Type B pancreatic cell (in vitro differentiated cells): ENCODE measurements around the gene ALS2CL. TPM values are rescaled to one million over a fixed set of nuclear protein-coding genes. Genes with fewer than 3 reads are reported as not detected.

ENCODE experiments used
- DNase-seq: peaks from one replicate; pipeline ENCODE4 v3.0.0; 2021; ENCODE audit warnings: mixed read lengths; ENCODE audit not compliant: unreplicated experiment; ENCODE audit errors: extremely low spot score
- H3K27ac Mint-ChIP-seq: 2 replicates; pipeline ENCODE4 v1.8.0; 2021; ENCODE audit warnings: mild to moderate bottlenecking, mixed read lengths
- H3K27me3 Mint-ChIP-seq: 2 replicates; pipeline ENCODE4 v1.8.0; 2021; ENCODE audit warnings: mixed read lengths
- H3K36me3 Mint-ChIP-seq: 2 replicates; pipeline ENCODE4 v1.8.0; 2021; ENCODE audit warnings: mixed read lengths
- H3K4me1 Mint-ChIP-seq: one replicate; pipeline ENCODE4 v1.8.0; 2021; ENCODE audit warnings: mixed read lengths; ENCODE audit not compliant: unreplicated experiment
- H3K4me3 Mint-ChIP-seq: 2 replicates; pipeline ENCODE4 v1.8.0; 2021; ENCODE audit warnings: mild to moderate bottlenecking, mixed read lengths
- H3K9me3 Mint-ChIP-seq: 2 replicates; pipeline ENCODE4 v1.8.0; 2021; ENCODE audit warnings: mixed read lengths
- total RNA-seq: library from RNA; stranded (reverse); gene quantifications from 2 replicates; pipeline ENCODE4 v1.2.1, GENCODE V29; 2021; ENCODE audit warnings: low replicate concordance
- TF ChIP-seq, protein P1 (sequence below): fragments of 200-600 bp; sonication (generic); conservative IDR thresholded peaks from 2 replicates; pipeline ENCODE4 v1.5.0; 2021; ENCODE audit warnings: antibody characterized with exemption, mild to moderate bottlenecking

ALS2CL gene
- total RNA-seq, 1 donor from 2014 or later: 31.7 TPM

DNA sequence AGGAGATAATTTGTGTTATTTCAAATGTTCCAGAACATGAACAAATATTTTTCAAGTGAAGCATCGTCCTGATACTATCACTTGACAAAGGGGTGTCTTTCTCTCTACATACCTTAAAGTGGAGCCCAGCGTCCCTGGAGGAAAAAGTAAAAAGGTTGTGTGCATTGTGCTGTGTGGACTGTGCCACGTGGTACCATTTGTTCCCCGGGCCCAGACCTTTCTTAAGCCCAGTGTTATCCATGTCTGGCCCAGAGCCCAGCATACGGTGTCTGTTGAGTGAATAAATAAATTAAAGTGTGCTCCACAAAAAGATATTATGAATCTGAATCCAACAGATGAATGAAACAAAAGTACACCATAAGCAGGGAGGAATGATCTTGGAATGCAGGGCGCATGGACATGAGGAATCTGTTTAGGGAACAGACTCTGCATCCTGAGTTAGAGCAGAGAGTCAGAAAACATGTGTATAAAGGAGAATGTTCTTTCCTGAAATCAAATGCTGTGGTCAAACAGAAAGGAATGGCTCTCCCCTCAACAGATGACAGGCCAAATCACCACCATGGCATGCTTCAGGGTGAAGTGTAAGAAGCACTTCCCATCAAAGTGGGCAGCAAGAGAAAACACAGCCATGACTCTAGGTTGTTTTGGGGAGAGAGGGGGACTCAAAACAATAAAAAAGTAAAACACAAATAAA, 32.3 kb upstream of the ALS2CL start:
- TF ChIP-seq, protein P1, sequence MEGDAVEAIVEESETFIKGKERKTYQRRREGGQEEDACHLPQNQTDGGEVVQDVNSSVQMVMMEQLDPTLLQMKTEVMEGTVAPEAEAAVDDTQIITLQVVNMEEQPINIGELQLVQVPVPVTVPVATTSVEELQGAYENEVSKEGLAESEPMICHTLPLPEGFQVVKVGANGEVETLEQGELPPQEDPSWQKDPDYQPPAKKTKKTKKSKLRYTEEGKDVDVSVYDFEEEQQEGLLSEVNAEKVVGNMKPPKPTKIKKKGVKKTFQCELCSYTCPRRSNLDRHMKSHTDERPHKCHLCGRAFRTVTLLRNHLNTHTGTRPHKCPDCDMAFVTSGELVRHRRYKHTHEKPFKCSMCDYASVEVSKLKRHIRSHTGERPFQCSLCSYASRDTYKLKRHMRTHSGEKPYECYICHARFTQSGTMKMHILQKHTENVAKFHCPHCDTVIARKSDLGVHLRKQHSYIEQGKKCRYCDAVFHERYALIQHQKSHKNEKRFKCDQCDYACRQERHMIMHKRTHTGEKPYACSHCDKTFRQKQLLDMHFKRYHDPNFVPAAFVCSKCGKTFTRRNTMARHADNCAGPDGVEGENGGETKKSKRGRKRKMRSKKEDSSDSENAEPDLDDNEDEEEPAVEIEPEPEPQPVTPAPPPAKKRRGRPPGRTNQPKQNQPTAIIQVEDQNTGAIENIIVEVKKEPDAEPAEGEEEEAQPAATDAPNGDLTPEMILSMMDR: no peak
- peaks cover 4% of the 10 kb centered on the region for H3K9me3 Mint-ChIP-seq
- no peaks in the 10 kb centered on the region for H3K36me3 Mint-ChIP-seq
- H3K27me3 Mint-ChIP-seq: no peaks in the 10 kb centered on the region
- DNase-seq: no peak
- no peak overlapping the region for H3K27ac Mint-ChIP-seq
- H3K4me1 Mint-ChIP-seq: peaks cover 11% of the 10 kb centered on the region
- no peak overlapping the region for H3K4me3 Mint-ChIP-seq

DNA sequence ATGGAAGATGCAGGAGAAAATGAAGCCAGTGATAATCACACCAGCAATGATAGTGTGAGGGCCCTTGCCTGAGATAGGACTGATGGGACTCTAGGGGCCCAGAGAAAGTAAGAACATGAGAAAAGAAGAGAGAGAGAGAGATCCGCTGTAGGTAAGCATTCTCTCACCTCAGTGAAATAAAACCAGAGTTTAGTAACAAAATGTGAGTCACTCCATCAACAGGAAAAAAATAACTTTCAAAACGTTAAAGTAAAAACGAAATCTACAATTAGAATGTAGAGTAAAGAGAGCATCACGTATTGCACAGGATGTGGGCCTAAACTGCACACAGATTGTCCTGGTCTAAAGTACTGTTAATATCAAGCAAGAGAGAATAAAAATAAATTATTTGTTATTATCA, 30.9 kb upstream of the ALS2CL start:
- DNase-seq: no peak
- H3K4me1 Mint-ChIP-seq: peaks cover 11% of the 10 kb centered on the region
- H3K27me3 Mint-ChIP-seq: no peaks in the 10 kb centered on the region
- H3K36me3 Mint-ChIP-seq: no peaks in the 10 kb centered on the region
- TF ChIP-seq, protein P1: no peak
- no peak overlapping the region for H3K4me3 Mint-ChIP-seq
- H3K9me3 Mint-ChIP-seq: peaks cover 5% of the 10 kb centered on the region
- no peak overlapping the region for H3K27ac Mint-ChIP-seq

DNA sequence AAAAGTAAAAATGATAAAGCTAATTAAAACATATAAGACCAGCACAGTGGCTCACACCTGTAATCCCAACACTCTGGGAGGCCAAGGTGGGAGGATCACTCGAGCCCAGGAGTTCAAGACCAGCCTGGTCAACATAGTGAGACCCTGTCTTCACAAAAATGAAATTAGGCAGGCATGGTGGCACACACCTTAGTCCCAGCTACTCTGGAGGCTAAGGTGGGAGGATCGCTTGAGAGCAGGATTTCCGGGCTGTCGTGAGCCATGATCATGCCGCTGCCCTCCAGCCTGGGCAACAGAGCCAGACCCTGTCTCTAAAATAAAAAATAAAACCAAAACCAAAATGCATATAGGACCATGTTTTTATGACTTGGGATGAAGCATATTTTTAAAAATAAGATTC, 29.0 kb upstream of the ALS2CL start:
- H3K4me1 Mint-ChIP-seq: peaks cover 11% of the 10 kb centered on the region
- H3K9me3 Mint-ChIP-seq: peaks cover 5% of the 10 kb centered on the region
- no peak overlapping the region for H3K4me3 Mint-ChIP-seq
- no peak for DNase-seq
- no peaks in the 10 kb centered on the region for H3K36me3 Mint-ChIP-seq
- TF ChIP-seq, protein P1: no peak
- H3K27me3 Mint-ChIP-seq: peaks cover 3% of the 10 kb centered on the region
- H3K27ac Mint-ChIP-seq: no peak overlapping the region

DNA sequence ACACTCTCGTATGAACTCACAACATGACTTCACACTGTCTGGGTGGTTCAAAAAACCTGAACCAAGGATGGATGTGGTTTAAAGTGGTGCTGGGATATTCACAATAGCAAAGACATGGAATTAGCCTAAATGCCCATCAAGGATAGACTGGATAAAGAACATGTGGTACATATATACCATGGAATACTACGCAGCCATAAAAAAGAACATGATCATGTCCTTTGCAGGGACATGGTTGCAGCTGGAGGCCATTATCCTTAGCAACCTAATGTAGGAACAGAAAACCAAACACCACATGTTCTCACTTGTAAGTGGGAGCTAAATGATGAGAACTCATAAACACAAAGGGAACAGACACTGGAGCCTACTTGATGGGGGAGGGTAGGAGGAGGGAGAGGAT, 27.5 kb upstream of the ALS2CL start:
- TF ChIP-seq, protein P1: no peak
- Mint-ChIP-seq H3K36me3 (no peaks in the 10 kb centered on the region), H3K27me3 (peaks cover 4% of the 10 kb centered on the region), H3K9me3 (peaks cover 5% of the 10 kb centered on the region), H3K4me1 (peaks cover 5% of the 10 kb centered on the region), H3K27ac (no peak overlapping the region), H3K4me3 (no peak overlapping the region)
- no peak for DNase-seq

DNA sequence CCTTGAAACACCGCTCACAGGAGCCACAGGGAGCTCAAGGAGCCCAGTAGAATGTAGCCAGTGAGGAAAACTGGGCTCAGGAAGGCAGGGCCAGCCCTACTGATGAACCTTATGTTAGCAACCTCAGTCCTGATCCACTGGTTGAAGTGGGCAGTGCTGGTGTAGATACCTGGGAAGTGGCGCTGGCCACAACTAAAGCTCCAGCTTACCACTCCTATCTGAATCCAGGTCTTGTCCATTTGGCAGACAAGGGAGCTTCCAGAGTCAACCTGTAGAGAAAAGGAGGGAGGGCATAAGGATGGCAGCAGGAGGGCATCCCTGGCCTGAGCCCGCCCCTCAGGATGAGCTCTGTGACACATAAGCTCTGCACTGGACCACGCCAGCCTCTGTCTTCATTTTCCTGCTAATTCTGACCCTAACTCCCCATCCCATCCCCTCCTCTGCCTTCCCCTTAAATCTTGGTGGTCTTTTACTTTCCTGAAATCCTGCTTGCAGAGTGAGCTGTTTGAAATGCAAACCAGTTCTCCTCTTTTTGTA, 26.3 kb upstream of the ALS2CL start:
- TF ChIP-seq, protein P1: no peak
- H3K27ac Mint-ChIP-seq: no peak overlapping the region
- DNase-seq: peak; percentile 42
- H3K4me3 Mint-ChIP-seq: no peak overlapping the region
- H3K9me3 Mint-ChIP-seq: peaks cover 5% of the 10 kb centered on the region
- H3K36me3 Mint-ChIP-seq: no peaks in the 10 kb centered on the region
- no peaks in the 10 kb centered on the region for H3K4me1 Mint-ChIP-seq
- peaks cover 7% of the 10 kb centered on the region for H3K27me3 Mint-ChIP-seq
